NCI-H69 (cell line): ENCODE results near the gene BBX.

Source experiments
- DNase-seq: peaks from one replicate; lab custom pipeline; 2025; lab: John Stamatoyannopoulos, UW

Gene BBX

GRCh38 chr3:107752202-107752990 is 229.6 kb downstream of the BBX start:
- peak; percentile 94 for DNase-seq

- DNase-seq, result peak; percentile 80
Observed at GRCh38 chr3:107753494-107753893, 230.7 kb downstream of the BBX start.

GRCh38 chr3:107753976-107754375 is 231.2 kb downstream of the BBX start:
- peak; percentile 19 for DNase-seq

DNA sequence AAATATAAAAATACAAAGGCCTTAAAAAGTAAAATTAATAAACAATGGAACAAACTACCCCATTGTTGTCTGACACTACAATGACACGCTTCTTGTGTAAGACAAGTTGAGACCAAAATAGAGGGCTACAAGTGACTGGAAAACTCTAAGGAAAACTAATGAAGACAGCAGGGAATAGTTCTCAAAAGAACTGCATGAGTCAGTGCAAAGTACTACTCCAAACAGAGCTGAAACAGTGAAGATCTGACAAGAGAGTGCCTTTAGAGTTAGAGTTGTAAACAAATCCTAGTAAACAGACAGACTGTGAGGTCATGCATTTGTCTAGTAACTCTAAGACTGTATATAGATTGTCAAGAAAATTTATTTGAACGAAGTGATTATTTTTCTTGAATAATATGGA is 233.9 kb downstream of the BBX start:
- no peak for DNase-seq

DNA sequence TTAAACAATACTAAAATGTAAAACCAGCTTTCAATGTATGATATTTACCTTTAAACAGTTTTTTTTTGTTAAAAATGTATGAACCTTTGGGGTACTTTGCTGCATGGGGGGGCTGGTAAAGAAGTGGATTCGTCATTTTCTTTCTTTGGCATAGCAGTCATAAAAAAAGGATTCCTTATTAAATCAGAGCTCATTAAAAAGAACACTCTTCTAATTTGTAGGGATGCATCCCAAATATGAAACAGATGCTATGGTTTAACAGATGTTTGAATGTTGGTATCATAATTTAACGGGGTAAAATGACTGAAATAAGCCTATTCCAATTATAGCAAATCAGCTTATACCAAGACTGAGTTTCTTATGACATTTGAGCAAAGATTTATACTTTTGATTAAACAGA is 234.4 kb downstream of the BBX start:
- no peak for DNase-seq

DNA sequence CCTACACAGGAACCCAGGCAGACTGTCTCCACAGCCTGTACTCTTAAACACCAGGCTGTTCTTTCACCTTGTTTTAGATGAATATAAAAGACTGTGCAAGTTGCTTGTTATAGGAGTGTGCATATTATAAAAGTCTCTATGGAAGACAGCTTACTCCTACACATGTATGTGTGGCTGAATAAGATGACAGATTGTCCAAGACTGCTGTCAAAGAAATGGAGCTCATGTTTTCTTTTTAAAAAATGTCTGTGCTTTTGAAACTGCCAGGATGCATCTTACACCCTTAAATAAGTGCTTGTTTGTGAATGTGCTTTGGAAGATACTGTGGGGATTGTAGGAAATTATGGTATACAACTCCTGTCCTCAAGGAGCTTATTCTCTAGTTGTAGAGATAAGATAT is 237.4 kb downstream of the BBX start:
- no peak for DNase-seq

- no peak for DNase-seq
Observed at GRCh38 chr3:107761391-107761790, 238.6 kb downstream of the BBX start.

DNA sequence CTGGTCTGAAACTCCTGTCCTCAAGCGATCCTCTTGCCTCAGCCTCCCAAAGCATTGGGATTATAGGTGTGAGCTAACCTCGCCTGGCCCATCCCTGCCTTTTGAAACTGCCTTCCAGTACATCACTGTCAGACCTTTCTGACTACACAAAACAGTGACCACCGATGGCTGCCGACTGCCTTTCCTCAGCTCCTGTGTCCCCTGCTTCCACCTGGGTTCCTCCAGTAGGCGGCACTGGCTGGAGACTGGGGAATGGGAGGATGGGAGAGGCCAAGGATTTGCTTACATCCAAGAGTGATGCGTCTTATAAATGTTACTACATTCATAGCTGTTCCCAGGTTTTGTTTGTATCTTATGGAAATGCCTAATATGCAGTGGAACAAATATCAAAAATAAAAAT is 242.8 kb downstream of the BBX start:
- no peak for DNase-seq

GRCh38 chr3:107767897-107768605 is 245.3 kb downstream of the BBX start:
- peak; percentile 11 for DNase-seq

GRCh38 chr3:107769882-107770281 is 247.1 kb downstream of the BBX start:
- no peak for DNase-seq

GRCh38 chr3:107772016-107772415 is 249.3 kb downstream of the BBX start:
- no peak for DNase-seq

DNA sequence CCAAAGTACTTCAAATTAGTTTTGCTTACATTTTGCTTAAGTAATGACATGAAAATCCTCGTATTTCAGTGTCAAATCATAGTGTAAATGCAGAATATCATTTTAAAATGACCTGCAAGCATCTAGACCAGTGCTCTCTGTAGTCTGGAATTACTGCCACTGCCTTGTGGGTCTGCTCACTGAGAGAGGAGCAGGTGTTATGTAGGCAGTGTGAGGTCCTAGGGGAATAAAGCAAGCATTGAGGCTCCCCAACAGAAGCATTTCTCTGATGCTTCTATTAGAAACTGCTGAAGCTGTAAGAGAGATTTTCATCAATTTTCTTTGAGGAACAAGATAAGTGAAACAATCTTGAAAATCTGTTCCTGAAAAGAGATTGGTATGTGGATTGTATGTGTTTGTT is 253.2 kb downstream of the BBX start:
- peak; percentile 66 for DNase-seq

- no peak for DNase-seq
Observed at GRCh38 chr3:107781253-107781652, 258.5 kb downstream of the BBX start.

DNA sequence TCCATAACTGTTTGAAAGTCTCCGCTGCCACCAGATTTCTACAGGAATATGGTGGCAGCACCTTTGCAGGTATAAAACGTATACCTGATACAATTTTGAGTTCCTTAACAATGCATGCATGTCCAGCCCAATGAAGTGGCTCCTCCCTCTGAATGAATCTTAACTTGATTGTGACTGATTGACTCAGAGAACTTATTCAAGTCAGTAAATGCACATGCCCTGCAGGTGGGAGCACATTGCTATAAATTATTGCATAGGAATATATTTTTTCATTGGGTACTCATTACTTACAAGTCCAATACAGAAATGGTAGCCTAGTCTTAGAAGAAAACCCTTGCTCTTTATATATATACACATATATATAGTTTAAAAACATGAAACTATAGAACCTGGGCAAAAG is 259.3 kb downstream of the BBX start:
- DNase-seq, result no peak

DNA sequence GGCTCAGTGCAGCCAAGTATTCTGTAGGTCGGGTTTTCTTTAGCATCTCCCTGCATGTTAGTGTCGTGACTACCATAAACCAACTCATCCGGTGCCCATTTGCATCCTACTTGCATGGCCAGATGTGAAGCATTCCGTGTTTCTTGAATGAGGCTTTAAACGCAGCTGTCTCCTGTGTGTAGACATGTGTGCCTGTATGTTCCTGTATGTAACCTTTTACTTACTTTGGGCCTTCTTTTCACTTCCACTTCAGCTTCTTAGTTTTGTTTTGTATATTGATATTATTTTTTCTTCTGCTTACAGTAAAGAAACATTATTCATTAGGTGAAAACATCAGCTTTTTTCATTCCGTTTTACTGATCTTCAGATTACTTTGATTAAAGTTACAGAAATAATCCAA is 267.9 kb downstream of the BBX start:
- no peak for DNase-seq

- no peak for DNase-seq
Observed at GRCh38 chr3:107791027-107791426, 268.3 kb downstream of the BBX start.

DNA sequence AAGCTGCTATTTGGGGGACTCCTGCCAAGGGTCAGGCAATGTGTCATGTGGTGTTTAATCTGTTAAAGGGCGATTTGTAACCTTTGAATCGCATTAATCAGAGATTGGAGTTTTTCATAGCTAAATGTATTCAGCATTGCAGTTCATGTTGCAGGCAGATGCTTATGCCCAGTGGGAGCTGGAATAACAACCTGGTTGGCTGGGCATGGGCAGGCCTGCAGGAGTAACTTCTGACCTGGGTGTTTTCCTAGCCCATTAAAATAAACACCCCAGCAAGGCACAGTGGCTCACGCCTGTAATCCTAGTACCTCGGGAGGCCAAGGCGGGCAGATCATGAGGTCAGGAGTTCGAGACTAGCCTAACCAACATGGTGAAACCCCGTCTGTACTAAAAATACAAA is 268.7 kb downstream of the BBX start:
- peak; percentile 22 for DNase-seq

DNA sequence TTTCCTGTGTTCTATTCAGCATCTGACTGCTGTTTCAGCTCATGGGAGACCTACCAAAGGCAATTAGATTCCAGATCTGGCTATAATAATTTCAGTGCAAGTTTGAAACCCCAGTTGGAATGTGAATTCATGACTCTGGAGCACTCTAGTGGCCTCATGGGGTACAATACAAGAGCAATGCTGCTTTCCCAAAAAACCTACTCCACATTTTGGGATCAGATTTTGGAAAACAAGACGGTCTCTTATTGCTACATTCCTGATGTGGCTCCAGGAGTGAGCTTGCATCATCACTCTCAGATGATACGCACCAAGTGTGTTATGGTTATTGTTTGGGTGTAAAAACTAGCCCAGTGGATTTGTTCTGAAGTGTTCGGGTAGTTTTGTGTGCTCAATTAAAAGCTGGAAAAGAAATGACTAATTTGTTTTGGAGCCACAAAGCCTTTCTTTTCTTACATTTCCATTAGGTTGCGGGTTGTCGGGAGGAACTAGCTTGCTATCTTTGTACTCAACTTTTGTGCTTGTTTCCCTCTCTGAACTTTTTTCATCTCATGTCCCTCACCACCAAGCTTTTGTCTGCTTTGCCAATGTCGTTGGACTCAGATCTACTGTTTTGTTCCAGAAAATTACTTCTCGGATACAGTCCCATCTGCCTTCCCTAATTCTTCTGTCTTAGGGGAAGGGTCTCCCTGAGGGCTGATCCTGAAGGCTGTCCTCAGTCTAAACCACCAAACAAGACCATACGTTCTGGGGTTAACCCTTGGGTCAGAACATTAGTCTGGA is 272.1 kb downstream of the BBX start:
- peak; percentile 19 for DNase-seq

GRCh38 chr3:107795514-107796094 is 272.8 kb downstream of the BBX start:
- peak; percentile 2 for DNase-seq

- DNase-seq, result peak; percentile 58
Observed at GRCh38 chr3:107796791-107797190, 274.0 kb downstream of the BBX start.

- DNase-seq, result no peak
Observed at GRCh38 chr3:107797586-107797985, 274.8 kb downstream of the BBX start.

DNA sequence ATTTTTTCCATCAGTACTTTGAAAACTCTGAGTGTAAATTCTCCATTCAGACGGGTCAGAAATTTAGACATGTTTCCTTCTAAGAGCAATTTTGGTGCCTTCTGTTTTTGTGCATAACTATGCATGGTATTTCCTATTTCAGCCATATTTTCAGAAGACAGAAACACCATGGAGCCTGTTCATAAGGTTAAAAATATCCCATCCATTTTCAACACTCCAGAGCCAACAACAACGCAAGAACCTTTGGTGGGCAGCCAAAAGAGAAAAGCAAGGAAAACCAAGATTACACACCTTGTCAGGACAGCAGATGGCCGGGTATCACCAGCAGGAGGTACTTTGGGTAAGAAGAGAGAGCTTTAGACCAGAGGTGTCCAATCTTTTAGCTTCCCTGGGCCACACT is 275.6 kb downstream of the BBX start:
- DNase-seq, result no peak
